ENCODE measurements around the gene HSPA14.
A peak's percentile ranks its signal among the peaks of the same experiment; 100 is the strongest.
"Not testable (repeated sequence)": the region's sequence is repeated elsewhere in the genome, so short reads cannot be mapped to it uniquely, and the experiment has no call there.

Gene HSPA14

DNA sequence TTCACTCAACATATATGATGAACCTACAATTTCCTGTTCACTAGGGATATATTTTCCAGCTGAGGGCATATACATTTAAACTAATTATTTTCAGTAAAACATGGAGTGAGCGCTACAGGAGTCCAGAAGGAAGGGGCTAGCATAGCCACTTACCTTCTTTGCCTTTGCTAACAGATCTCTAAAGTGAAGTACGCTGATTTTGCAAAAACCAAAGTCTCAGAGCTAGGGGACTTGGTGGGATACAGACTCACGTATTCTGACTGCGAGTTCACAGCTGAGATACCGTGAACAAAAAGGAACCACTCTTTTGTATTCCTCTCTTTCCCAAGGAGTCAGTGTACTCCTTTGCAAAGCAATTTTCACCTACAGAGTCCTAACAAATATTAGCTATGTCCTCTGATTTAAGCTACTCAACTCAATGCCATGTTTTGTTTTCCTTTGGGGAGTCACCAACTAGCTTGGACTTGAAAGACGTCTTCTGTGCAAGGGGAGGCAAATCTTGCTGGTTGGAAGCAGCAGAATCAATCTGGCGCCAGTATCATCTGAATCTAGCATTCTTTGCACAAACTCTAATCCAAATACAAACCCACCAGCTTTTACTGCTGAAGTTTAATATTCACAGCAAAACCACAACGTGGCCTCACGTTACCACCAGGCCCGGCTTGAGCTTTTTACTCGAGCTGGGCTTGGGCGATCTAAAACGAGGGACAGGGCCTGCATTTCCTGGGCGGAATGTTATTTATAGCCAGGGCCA lies 926 bp upstream of the HSPA14 start:
- no peak for DNase-seq (ENCODE audit: low read depth)

DNA sequence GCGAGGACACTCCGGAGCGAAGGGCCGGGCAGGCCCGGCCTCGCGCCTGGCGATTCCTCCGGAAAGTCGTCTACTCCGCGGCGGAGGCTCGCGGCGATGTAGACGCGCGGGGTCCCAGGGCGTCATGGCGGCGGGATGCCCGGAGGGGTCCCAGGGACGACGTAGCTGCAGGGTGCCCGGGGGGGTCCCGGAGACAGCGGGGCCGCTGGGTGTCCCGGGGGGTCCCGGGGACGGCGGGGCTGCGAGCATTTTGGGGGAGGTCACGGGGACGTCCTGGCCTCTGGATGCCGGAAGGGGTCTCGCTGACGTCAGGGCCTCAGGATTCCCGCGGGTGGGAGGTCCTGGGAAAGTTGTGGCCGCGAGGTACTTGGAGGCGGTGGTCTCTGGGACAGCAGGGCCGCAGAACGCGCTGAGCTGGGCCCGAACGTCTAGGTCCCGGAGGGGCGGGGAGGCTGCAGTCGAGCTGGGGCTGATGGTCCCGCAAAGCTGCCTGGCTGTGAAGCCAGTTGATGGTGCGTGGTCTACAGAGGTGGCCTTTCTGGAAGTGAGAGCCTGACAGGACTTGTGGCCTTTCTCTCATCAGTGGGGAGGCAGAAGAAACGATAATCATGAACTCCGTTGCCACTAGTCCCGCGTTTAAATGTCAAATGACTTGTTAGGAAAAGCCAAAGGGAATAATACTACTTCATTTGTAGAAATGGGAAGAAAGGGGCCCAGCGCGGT lies 637 bp downstream of the HSPA14 start:
- peak; percentile 15 for DNase-seq (ENCODE audit: low read depth)

GRCh38 chr10:14839305-14839695 lies 1.2 kb downstream of the HSPA14 start:
- DNase-seq (ENCODE audit: low read depth) = no peak

DNA sequence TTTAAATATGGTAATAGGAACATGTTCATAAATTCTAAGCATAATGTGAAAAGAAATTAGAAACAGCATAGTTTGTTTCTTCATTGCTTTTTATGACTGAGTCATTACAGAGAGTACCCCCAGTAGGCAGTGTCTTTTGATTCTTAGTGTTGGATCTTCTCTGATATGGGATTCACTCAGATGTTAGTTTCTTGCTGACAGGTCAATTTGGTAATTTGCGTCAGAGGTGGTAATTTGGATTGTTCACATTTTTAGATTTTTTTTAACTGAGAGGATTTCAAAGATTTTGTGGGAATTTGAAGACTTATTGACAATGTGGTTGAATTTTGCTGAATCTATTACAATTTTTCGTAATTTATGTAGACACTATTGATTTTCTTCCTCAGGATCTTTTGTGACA lies 2.1 kb downstream of the HSPA14 start:
- DNase-seq (ENCODE audit: low read depth) = no peak

- DNase-seq (ENCODE audit: low read depth) = no peak
Observed at GRCh38 chr10:14843327-14843988, 5.4 kb downstream of the HSPA14 start.

DNA sequence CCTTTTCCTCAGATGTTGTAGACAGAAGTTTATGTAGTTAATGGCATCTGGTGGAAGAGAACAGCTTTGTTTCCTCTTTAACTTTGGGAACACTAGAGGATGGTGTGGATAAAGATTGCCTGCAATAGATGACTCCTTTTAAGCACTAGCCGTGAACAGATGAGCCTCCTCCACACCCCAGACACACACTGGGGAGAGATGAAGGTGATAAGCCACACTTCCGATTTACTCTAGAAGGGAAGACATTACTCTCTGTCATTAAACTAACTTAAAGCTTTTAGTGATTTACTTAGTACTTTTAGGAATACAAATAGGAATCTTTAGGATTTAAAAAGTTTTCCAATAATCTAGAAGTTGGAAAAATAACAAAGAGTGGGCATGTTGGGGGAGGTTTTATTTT lies 6.8 kb downstream of the HSPA14 start:
- no peak for DNase-seq (ENCODE audit: low read depth)

DNA sequence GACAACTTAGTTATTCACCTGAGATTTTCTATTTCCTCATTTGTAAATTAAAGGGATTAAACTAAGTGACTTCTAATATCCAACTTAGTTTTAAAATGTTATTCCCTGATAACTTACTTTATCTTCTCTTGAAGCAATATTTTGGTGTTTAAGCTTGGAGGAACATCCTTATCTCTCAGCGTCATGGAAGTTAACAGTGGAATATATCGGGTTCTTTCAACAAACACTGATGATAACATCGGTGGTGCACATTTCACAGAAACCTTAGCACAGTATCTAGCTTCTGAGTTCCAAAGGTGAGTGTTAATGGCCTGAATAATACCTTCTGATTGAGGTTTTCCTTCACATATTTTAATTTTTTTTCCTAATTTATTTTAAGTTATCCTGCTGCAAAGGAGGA lies 14.1 kb downstream of the HSPA14 start:
- DNase-seq (ENCODE audit: low read depth) = no peak

- no peak for DNase-seq (ENCODE audit: low read depth)
Observed at GRCh38 chr10:14855453-14855852, 17.3 kb downstream of the HSPA14 start.

- no peak for DNase-seq (ENCODE audit: low read depth)
Observed at GRCh38 chr10:14858338-14858960, 20.3 kb downstream of the HSPA14 start.

DNA sequence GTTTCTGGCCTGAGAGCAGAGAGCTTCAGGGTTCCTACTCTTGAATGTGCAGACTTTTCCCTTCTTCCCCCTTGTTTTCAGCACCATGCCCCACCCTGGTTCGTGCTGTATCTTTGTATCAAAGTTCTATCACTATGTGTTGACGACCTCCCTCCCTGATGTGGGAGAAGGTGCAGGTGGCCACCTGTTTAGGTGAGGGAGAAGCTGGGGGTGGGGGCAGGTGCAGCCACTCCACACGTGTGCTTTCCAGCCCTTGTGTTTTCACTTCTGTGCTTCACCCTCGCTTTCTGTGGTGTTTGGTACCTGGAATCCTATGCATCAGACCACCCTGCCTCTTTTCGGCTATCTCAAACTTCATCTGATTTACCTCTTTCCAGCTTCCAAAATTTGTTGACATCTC lies 20.9 kb downstream of the HSPA14 start:
- DNase-seq (ENCODE audit: low read depth) = no peak

- DNase-seq (ENCODE audit: low read depth) = no peak
Observed at GRCh38 chr10:14859775-14860174, 21.7 kb downstream of the HSPA14 start.

DNA sequence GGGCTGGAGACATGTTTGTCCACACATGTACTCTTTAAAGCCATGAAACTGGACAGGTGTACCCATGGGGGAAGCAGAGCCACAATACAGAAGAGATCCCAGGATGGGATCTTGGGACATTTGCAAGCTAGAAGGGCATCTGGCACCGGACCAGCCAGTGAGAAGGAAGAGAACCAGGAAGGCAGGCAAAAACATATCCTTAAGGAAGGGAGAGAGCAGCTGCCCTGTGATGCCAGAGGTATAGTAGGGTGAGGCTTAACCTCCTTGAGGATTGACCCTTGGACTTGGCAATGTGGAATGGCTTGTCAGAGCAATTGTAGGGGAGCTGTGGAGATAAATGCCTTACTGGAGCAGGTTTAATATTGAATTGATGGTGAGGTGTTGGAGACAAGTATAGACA lies 22.7 kb downstream of the HSPA14 start:
- DNase-seq (ENCODE audit: low read depth) = no peak

GRCh38 chr10:14864466-14864865 lies 26.4 kb downstream of the HSPA14 start:
- not testable (repeated sequence) for DNase-seq (ENCODE audit: low read depth)

GRCh38 chr10:14864871-14865270 lies 26.8 kb downstream of the HSPA14 start:
- not testable (repeated sequence) for DNase-seq (ENCODE audit: low read depth)

- DNase-seq (ENCODE audit: low read depth) = no peak
Observed at GRCh38 chr10:14873090-14873760, 35.1 kb downstream of the HSPA14 start.

- no peak for DNase-seq (ENCODE audit: low read depth)
Observed at GRCh38 chr10:14875941-14876340, 37.8 kb downstream of the HSPA14 start.

DNA sequence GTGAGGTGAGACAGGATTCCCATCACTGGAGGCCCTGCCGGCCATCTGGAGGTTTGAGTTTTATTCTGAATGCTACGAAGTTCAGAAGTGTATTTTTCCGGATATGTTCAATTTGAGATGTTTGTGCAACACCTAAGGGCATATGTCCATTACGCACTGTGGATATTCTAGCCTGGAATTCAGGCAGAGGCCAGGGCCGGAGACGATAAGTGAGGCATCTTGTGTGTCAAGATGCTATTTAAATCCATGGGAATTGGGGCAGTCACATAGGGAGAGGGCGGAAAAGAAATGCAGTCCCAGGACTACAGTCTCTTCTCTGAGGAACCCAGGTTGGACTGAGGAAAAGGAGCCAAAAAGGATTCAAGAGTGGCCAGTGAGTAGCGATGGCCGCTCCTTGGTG lies 38.7 kb downstream of the HSPA14 start:
- DNase-seq (ENCODE audit: low read depth) = no peak

- peak; percentile 86 for DNase-seq (ENCODE audit: low read depth)
Observed at GRCh38 chr10:14878266-14879123, 40.4 kb downstream of the HSPA14 start, which contains the start of gene SUV39H2. SUV39H2 (plus strand) TSS chr10:14878866; CDS start chr10:14878889, 23 bp downstream.

DNA sequence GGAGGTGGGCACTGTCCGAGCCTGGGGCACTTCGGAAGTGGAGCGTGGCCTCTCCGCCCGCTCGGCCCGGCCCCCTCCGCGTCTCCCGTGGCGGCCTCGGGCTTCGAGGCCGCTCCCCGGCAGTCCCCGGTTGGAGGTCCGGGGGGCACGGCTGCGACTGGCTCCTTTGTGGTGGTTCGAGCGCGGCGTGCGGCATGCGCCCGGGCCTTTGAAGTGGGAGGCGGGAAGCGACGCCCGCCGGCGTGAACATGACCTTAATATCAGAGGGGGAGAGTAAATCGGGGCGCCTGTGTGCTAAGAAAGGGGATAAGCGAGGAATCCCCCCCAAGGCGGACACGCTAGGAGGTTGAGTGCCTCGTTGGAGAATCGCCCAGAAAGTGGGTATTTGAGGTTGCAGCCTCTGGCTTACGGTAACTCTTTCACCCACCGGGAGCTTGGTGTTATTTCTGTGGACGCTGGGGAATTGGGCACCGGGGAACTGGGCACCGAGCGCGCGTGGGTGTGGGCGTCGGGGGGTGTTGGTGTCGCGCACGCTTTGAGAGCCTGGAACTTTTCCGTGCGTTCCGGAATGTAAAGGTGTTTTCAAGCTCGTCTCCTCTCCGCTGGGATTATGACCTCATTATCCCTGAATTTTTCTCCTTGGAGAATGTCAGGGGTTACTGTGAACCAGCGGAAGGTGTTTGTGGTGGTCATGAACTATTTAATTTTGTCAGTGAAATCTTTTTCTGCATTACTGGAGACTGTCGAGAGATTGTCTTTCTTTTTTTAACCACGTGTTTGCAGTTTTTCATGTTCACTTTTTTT lies 41.2 kb downstream of the HSPA14 start:
- DNase-seq (ENCODE audit: low read depth) = peak; percentile 21

- DNase-seq (ENCODE audit: low read depth) = no peak
Observed at GRCh38 chr10:14879928-14880193, 41.8 kb downstream of the HSPA14 start.
